Gastrocnemius medialis (tissue), 4 donors: Measurements from ENCODE around the gene GLTPD2. TPM values are rescaled to one million over a fixed set of nuclear protein-coding genes. Genes with fewer than 3 reads are reported as not detected.

Source experiments
- ATAC-seq, 2 donors: fragments of 150-250 bp; one replicate each; pipeline ENCODE4 v1.9.1; 2016
- DNase-seq, 2 donors: peaks; one replicate each; pipeline ENCODE4 v3.0.0-alpha.2; 2019
- H3K27ac ChIP-seq, 4 donors: fragments of 200-600 bp; sonication (generic); 1 replicate in 1 of 4; 2 replicates in 3 of 4; pipeline ENCODE4 v1.5.1; 2016 to 2018; ENCODE audit warnings: mild to moderate bottlenecking in 2 of 4, moderate library complexity in 1 of 4
- H3K27me3 ChIP-seq, 3 donors: fragments of 200-600 bp; sonication (generic) in 2 of 3; 1 replicate in 1 of 3; 2 replicates in 2 of 3; pipeline versions ENCODE4 v1.5.1 to v1.6.0; 2016 to 2019; ENCODE audit warnings: mild to moderate bottlenecking in 1 of 3, moderate library complexity in 1 of 3
- H3K36me3 ChIP-seq, 2 donors: fragments of 200-600 bp; sonication (generic) in 1 of 2; one replicate each; pipeline ENCODE4 v1.5.1; 2017 to 2018
- H3K4me1 ChIP-seq, 2 donors: fragments of 200-600 bp; sonication (generic) in 1 of 2; one replicate each; pipeline ENCODE4 v1.5.1; 2016 to 2017; ENCODE audit warnings: mild to moderate bottlenecking in 2 of 2
- H3K4me3 ChIP-seq, 4 donors: fragments of 200-600 bp; sonication (generic) in 3 of 4; 1 replicate in 1 of 4; 2 replicates in 3 of 4; pipeline ENCODE4 v1.5.1; 2016 to 2019; ENCODE audit warnings: mild to moderate bottlenecking in 2 of 4
- H3K9me3 ChIP-seq, 3 donors: fragments of 200-600 bp; sonication (generic) in 2 of 3; 1 replicate in 1 of 3; 2 replicates in 2 of 3; pipeline ENCODE4 v1.5.1; 2016 to 2019
- POLR2A ChIP-seq, 2 donors: fragments of 450-650 bp; IDR thresholded peaks; one replicate each; pipeline ENCODE4 v1.6.1; 2017; ENCODE audit warnings: antibody characterized with exemption in 2 of 2, mild to moderate bottlenecking in 2 of 2, moderate library complexity in 2 of 2
- in situ Hi-C, 4 donors: fragments of 200-750 bp; cut with MboI; loops; one replicate each; pipeline versions ENCODE4 v1.15.0 to v1.8.0; 2017; ENCODE audit warnings: low sequenced_read_pairs in 4 of 4
- intact Hi-C: fragments of 100-400 bp; cut with DNase I; formaldehyde crosslinking; loops from one replicate; pipeline ENCODE4 v1.15.1; 2023; ENCODE audit warnings: low total_unique reads
- total RNA-seq, 4 donors: library from RNA; depleted of rRNA; stranded (reverse); fragments of >200 nt; gene quantifications; one replicate each; pipeline versions ENCODE4 v1.1.0 to v1.2.3, GENCODE V29; 2016
- TF ChIP-seq, protein P1 (sequence below), 5 experiments: fragments of 450-650 bp in 3 of 5; fragments of 200-600 bp in 2 of 5; sonication (generic) in 2 of 5; IDR thresholded peaks in 4 of 5; conservative IDR thresholded peaks in 1 of 5; 1 replicate in 4 of 5; 2 replicates in 1 of 5; pipeline ENCODE4 v1.5.1; 2016 to 2019; ENCODE audit warnings: antibody characterized with exemption in 5 of 5, mild to moderate bottlenecking in 3 of 5, moderate library complexity in 3 of 5

GLTPD2 gene
- total RNA-seq, 4 donors from 2014 or later: 0.53 TPM; not detected in 3

DNA sequence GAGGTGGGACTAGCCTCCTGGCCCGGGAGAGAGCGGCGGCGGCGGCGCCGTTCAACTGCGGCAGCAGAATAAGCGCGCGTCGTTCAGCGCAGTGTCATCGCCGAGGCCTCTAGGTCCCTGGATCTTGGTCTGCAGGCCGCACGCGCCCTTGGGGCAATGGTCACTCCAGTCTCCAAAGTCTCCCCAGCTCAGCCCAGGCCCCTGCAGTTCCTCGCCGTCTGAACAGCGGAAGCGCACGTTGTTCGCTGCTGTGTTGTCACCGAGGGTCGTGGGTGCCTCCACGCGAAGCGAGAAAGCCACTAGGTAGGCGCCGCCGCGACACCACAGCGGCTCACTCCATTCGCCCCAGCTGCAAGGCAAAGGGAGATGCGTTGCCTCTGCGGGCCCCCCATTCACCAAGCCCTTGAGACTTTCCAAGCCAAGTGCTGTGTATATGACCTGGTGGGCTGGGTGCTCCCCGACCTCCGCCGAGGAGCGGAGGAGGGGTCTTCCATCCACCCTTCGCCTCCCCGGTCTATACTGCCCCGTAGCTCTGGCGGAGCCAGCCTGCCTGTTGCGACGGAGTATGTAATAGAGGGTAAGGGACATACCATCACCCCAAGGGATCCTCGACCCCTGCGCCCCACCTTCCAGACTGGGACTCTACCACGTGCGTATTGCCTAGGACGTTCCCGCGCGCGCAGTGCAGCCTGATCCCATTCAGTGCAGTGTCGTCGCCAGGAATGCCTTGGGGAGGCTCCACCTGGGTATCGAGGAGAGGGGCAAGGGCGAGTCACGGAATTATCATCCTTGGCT is 3.3 kb upstream of the GLTPD2 start:
- Histone ChIP-seq H3K27me3 (peaks cover 36 to 59% (median 52%) of the 10 kb centered on the region in 3 donors), H3K36me3 (no peaks in the 10 kb centered on the region), H3K9me3 (no peaks in the 10 kb centered on the region), H3K27ac (no peak overlapping the region), H3K4me3 (peak overlapping the region; percentile 11 to 40 (median 24)), H3K4me1 (peaks cover 32 to 40% of the 10 kb centered on the region in 2 donors)
- TF ChIP-seq POLR2A (IDR thresholded peaks at IDR 0.05): no peak
- TF ChIP-seq, protein P1, sequence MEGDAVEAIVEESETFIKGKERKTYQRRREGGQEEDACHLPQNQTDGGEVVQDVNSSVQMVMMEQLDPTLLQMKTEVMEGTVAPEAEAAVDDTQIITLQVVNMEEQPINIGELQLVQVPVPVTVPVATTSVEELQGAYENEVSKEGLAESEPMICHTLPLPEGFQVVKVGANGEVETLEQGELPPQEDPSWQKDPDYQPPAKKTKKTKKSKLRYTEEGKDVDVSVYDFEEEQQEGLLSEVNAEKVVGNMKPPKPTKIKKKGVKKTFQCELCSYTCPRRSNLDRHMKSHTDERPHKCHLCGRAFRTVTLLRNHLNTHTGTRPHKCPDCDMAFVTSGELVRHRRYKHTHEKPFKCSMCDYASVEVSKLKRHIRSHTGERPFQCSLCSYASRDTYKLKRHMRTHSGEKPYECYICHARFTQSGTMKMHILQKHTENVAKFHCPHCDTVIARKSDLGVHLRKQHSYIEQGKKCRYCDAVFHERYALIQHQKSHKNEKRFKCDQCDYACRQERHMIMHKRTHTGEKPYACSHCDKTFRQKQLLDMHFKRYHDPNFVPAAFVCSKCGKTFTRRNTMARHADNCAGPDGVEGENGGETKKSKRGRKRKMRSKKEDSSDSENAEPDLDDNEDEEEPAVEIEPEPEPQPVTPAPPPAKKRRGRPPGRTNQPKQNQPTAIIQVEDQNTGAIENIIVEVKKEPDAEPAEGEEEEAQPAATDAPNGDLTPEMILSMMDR (IDR thresholded peaks at IDR 0.05 in 4 of 5, conservative IDR thresholded peaks at IDR 0.05 in 1 of 5): no peak
- DNase-seq (no peak), ATAC-seq (no peak)
- in situ Hi-C loops (loop anchor here (5.0 to 25.0 kb wide), 4 partner anchors 51 to 102 kb away; partner anchors contain the start of genes C17orf107 (in 2 of the 4), CXCL16 (in 1 of the 4), MED11 (in 1 of the 4) and ZMYND15 (in 1 of the 4)), intact Hi-C loops (no loop called here)

DNA sequence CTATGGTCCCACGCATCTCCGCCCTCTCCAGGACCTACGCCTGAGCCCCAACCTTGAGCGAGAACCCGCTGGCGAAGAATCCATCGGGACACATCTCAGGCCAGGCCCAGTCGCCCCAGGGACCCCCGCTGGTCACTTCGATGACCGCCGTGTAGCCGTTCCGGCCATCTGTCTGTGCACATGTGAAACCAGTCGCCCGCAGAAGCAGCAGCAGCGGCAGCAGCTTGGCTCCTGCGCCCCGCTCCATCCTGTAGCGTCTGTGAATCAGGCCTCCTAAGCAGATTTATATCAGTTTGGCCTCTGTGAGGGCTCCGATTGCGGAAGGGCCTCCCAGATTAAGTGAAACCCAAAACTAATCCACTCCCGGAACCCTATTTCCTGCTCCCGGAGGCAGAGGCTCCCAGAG is 2.7 kb upstream of the GLTPD2 start, which contains the start of gene VMO1:
Gene VMO1 (minus strand): TSS at position 259 of the 406 bp plus-strand sequence. CDS start 12 bp downstream, at position 247.
- intact Hi-C loops (no loop called here), in situ Hi-C loops (loop anchor here (5.0 to 25.0 kb wide), 4 partner anchors 51 to 101 kb away; partner anchors contain the start of genes C17orf107 (in 2 of the 4), CXCL16 (in 1 of the 4), MED11 (in 1 of the 4) and ZMYND15 (in 1 of the 4))
- peak within 1 kb of the TSS; percentile 14 to 40 (median 34) for H3K4me3 ChIP-seq
- ATAC-seq (no peak), DNase-seq (no peak)
- H3K9me3 ChIP-seq: no peaks in the 10 kb centered on the region
- H3K36me3 ChIP-seq: no peaks in the 10 kb centered on the region
- TF ChIP-seq, protein P1 (IDR thresholded peaks at IDR 0.05 in 4 of 5, conservative IDR thresholded peaks at IDR 0.05 in 1 of 5): no peak
- TF ChIP-seq POLR2A (IDR thresholded peaks at IDR 0.05): no peak
- H3K27ac ChIP-seq: no peak within 1 kb of the TSS
- peaks cover 36 to 44% of the 10 kb centered on the region in 2 donors for H3K4me1 ChIP-seq
- peaks cover 34 to 55% (median 49%) of the 10 kb centered on the region in 3 donors for H3K27me3 ChIP-seq

DNA sequence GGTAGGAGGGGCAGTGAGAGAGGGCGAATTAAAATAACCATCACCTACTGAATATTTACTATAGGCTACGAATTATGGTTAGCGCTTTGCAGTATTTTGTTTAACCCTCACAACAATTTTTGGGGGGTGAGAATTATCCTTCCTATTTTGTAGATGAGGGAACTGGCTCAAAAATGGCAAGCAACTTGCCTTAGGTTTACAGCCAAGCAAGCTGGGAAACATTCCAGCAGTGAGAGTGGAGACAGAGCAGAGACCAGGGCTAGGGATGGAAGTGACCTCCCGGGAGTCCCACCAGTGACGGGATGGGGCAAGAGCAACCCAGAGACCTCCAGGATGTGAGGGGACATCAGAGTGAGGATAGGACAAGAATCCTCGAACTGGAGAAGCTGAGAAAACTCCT is 2.2 kb upstream of the GLTPD2 start:
- Histone ChIP-seq H3K27me3 (peaks cover 34 to 54% (median 48%) of the 10 kb centered on the region in 3 donors), H3K36me3 (no peaks in the 10 kb centered on the region), H3K4me1 (peaks cover 36 to 44% of the 10 kb centered on the region in 2 donors), H3K27ac (no peak overlapping the region), H3K4me3 (peak overlapping the region; percentile 11 to 40 (median 24)), H3K9me3 (no peaks in the 10 kb centered on the region)
- intact Hi-C loops (no loop called here), in situ Hi-C loops (loop anchor here (5.0 to 25.0 kb wide), 4 partner anchors 52 to 101 kb away; partner anchors contain the start of genes C17orf107 (in 2 of the 4), CXCL16 (in 1 of the 4), MED11 (in 1 of the 4) and ZMYND15 (in 1 of the 4))
- TF ChIP-seq, protein P1 (IDR thresholded peaks at IDR 0.05 in 4 of 5, conservative IDR thresholded peaks at IDR 0.05 in 1 of 5): no peak
- TF ChIP-seq POLR2A (IDR thresholded peaks at IDR 0.05): no peak
- DNase-seq: no peak
- ATAC-seq: no peak

DNA sequence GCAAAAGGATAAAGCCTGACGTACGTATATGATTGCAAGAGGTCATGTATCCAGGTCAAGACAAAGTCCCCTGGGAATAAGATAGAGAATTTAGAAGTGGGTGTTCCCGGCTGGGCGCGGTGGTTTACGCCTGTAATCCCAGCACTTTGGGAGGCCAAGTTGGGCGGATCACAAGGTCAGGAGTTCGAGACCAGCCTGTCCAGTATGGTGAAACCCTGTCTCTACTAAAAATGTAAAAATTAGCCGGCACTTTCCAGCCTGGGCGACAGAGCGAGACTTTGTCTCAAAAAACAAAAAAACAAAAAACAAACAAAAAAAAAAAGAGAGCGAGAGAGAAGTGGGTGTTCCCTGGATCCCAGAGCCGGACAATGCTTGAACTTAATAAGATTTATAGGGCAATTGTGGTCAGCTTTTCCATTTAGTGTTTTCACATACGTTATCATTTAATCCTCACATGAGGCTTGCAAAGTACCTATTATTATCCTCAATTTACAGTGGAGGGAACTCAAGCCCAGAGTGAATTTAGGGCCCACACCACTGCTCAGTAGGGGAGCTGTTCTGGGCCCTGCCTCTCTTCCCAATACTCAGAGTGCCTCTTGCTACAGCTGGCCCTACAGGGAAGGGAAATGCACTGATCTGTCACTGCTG is 481 bp upstream of the GLTPD2 start:
- Histone ChIP-seq H3K4me3 (no peak overlapping the region), H3K36me3 (no peaks in the 10 kb centered on the region), H3K9me3 (no peaks in the 10 kb centered on the region), H3K4me1 (peaks cover 36 to 44% of the 10 kb centered on the region in 2 donors), H3K27me3 (peaks cover 21 to 37% (median 30%) of the 10 kb centered on the region in 3 donors), H3K27ac (no peak overlapping the region)
- no peak for DNase-seq
- TF ChIP-seq, protein P1 (IDR thresholded peaks at IDR 0.05 in 4 of 5, conservative IDR thresholded peaks at IDR 0.05 in 1 of 5): no peak
- no peak for TF ChIP-seq POLR2A (IDR thresholded peaks at IDR 0.05)
- ATAC-seq: no peak
- in situ Hi-C loops (loop anchor here (5.0 to 25.0 kb wide), 4 partner anchors 53 to 99 kb away; partner anchors contain the start of genes C17orf107 (in 2 of the 4), CXCL16 (in 1 of the 4), MED11 (in 1 of the 4) and ZMYND15 (in 1 of the 4)), intact Hi-C loops (no loop called here)
